HG03457 (cell line): Measurements from ENCODE around the gene C16orf89.
"Not testable (repeated sequence)": the region's sequence is repeated elsewhere in the genome, so short reads cannot be mapped to it uniquely, and the experiment has no call there.

Experiments used
- ATAC-seq: cut with Tn5 transposase; IDR thresholded peaks from one replicate; pipeline ENCODE4 v1.9.1; 2021; ENCODE audit warnings: moderate number of reproducible peaks; ENCODE audit not compliant: unreplicated experiment

C16orf89 gene

GRCh38 chr16:5062790-5063765 is 2.7 kb downstream of the C16orf89 start:
- no peak for ATAC-seq

DNA sequence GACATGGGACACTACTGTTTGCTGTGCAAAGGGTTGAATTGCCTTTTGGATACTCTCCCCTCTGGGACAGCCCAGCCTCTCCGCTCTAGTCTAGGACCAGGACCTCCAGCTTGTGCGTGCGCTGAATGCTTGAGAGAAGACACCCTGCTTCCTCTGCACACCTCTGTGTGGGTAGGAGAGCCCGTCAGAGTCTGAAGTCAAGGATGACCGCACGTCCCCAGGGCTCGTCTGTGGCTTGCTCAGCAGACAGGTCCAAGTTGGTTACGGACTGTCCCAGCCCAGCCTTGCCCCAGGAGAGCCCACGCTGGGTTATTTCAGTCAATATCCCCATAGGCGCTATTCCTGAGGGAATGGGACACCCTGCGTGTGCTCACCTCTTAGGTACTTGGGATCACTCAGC is 3.7 kb downstream of the C16orf89 start:
- ATAC-seq, result no peak

DNA sequence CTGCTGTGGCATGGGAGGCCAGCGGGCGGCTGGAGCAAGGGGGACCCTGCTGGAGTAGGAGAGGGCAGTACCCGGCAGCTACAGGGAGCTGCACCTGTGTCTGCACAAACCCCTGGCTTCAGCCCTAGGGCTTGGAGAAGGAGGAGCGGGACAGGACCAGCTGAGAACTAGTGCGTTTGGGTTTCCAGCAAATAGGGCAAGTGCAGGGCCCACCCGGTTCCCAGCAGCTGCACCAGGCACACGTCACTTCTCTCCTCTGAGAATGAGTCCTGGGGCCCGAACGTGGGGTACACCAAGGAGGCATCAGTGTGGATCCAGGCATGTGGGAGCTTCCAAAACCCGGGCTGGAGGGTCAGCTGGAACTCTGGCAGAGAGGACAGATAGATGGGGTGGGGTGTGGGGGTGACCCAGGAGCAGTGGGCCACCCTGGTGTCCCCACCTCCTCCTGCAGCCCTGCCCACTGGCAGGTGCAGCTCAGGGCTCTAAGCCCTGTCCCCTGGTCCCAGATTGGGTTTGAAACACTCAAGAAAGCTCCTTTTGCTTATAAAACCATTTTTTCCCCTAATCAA is 5.6 kb downstream of the C16orf89 start:
- no peak for ATAC-seq

- no peak for ATAC-seq
These were observed 6.2 kb downstream of the C16orf89 start for GRCh38 chr16:5059386-5060072.

GRCh38 chr16:5058476-5058875 is 7.3 kb downstream of the C16orf89 start:
- no peak for ATAC-seq

- no peak for ATAC-seq
These were observed 9.4 kb downstream of the C16orf89 start for GRCh38 chr16:5056352-5056751.

DNA sequence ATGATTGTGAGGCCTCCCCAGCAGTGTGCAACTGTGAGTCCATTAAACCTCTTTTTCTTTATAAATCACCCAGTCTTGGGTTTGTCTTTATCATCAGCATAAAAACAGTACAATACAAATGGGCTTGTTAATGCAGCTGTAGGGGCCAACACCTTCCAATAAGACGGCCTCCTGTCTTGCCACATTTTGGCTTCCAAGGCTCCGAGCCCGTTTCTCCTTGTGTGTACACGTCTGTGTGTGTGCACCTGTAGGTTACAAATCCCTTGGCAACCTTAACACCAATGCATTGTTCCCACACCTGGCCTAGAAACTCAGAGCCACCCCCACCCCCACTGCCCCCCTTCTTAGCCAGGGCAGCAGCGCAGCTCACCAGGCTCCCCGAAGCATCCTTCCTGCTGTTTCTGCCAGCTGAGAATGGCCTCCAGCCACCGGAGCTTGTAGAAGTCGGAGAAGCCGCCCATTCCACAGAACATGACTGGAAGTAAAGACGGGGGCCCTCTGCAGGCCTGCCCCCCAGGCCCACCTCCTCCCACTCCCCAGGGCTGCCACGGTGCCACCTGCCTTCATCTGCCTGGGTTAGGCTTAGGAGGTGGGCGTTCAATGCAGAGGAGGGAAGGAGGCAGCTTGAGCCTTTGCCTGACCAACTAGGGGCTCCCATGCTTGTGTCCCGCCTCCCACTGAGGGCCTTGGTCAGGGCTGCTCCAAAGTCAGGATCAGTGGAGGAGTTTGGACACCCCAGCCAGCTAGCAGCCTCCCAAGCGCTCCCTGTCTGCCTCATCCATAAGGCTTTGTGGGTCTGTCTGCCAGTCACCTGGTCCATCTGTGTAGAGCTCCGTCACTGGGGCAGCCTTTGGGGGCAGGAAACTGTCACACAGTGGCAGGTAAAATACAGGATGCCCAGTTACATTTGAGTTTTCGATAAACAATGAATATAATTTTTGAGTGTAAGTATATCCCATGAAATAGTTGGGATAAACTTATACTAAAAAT is 10.6 kb downstream of the C16orf89 start:
- no peak for ATAC-seq

- no peak for ATAC-seq
These were observed 18.8 kb downstream of the C16orf89 start for GRCh38 chr16:5046914-5047313.

- ATAC-seq, result no peak
These were observed 20.1 kb downstream of the C16orf89 start for GRCh38 chr16:5045499-5046115.

GRCh38 chr16:5044581-5044980 is 21.2 kb downstream of the C16orf89 start:
- not testable (repeated sequence) for ATAC-seq

- ATAC-seq, result no peak
These were observed 21.7 kb downstream of the C16orf89 start for GRCh38 chr16:5044011-5044540.

DNA sequence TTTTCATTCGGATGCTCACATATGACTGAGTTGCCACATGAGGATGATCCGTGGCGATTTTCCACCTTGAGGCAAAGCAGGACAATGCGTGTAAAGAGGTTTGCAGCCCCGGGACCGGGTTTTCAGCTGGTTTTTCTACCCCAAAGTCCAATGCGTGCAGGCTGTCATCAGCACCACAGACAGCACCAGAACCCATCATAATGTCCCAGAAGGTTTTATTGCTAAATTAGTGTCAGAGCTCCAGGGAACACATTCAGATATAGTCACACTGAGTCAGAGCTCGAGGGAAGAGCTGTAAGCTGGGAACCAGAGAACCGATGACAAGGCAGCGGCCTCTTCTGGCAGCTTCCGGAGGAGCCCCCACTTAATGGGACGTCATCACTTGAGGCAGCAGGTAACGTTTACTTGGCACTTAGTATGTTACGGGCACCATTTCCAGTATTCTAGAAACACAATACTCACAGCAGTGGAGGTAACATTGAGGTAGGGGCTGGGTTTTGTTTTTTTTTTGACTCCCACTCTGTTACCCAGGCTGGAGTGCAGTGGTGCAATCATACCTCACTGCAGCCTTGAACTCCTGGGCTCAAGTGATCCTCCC is 23.1 kb downstream of the C16orf89 start:
- no peak for ATAC-seq

DNA sequence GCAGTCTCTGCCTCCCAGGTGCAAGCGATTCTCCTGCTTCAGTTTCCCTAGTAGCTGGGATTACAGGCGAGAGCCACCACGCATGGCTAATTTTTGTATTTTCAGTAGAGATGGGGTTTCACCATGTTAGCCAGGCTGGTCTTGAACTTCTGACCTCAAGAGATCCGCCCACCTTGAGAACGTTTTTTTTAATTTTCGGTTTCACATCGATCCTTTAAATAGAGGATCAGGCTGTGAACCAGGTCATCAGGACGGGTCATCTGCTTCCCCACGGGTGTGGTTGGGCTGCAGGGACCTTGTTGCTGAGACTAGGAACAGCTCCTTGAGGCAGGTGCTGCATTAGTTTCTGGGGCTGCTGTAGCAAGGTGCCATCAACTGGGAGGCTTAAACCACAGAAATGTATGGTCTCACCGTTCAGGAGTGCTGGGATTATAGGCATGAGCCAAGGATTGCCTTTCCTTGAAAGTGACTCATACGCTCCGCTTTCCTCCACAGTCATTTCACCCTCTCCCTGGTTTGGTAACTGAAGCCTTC is 24.1 kb downstream of the C16orf89 start:
- no peak for ATAC-seq

DNA sequence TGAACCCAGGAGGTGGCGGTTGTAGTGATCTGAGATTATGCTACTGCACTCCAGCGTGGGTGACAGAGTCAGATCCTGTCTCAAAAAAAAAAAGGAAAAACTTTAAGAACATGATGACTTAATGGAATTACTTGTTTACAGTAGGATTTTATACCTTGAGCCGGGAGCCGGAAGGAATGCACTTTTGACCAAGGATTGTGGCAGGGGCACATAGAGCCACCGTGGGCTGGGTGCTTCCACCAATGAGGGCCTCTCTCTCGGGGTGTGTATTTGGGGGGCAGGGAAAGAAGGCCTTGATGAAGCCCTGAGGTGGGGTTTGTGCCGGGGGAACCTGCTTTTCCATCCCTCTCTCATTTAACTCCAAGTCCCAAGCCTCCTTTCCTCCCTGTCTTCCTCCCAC is 25.3 kb downstream of the C16orf89 start:
- ATAC-seq, result no peak

- no peak for ATAC-seq
These were observed 29.3 kb downstream of the C16orf89 start for GRCh38 chr16:5036228-5037156.

DNA sequence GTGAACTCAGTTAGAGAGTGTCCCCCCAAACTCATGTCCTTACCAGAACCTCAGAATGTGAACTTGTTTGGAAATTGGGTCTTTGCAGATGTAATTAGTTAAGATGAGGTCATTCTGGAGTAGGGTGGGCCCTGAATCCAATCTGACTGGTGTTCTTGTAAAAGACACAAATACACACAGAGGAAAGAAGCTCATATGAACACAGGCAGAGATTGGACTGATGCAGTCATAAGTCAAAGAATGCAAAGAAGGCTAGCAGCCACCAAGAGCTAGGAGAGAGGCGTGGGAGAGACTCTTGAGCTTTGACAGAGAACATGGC is 29.9 kb downstream of the C16orf89 start:
- no peak for ATAC-seq

DNA sequence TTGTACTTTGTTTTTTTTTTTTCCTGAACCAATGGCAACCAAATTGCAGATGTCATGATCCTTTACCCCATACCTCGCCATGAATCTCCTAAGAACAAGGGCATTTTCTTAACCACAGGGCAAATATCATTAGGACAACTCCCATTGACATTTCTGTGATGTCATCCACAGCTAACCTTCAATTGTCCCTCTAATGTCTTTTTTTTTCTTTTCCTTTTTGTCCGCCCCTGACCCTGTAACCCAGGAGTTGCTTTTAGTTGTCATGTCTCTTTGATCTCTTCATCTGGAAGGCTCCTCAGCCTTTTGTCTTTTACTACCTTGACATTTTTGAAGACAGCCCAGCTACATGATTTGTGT is 31.6 kb downstream of the C16orf89 start:
- no peak for ATAC-seq
